Smooth muscle cell (in vitro differentiated cells): ENCODE measurements around the gene BAG5. TPM values are rescaled to one million over a fixed set of nuclear protein-coding genes. Genes with fewer than 3 reads are reported as not detected.

Source experiments
- DNase-seq: peaks from one replicate; lab custom pipeline; 2025; ENCODE audit not compliant: unreplicated experiment; lab: John Stamatoyannopoulos, UW
- H2AFZ ChIP-seq: fragments of 200-600 bp; sonication (generic); 2 replicates; pipeline ENCODE4 v1.6.0; 2016; ENCODE audit warnings: antibody characterized with exemption, low read depth, mild to moderate bottlenecking
- H3F3A ChIP-seq: fragments of 200-600 bp; sonication (generic); 2 replicates; pipeline ENCODE4 v1.6.0; 2017; ENCODE audit warnings: antibody characterized with exemption, low read depth
- H3K27ac ChIP-seq: fragments of 200-600 bp; sonication (generic); 2 replicates; pipeline ENCODE4 v1.5.1; 2016; ENCODE audit warnings: low read depth, mild to moderate bottlenecking
- H3K27me3 ChIP-seq: fragments of 200-600 bp; sonication (generic); 2 replicates; pipeline ENCODE4 v1.6.1; 2016; ENCODE audit warnings: low read depth, mild to moderate bottlenecking
- H3K36me3 ChIP-seq: fragments of 200-600 bp; sonication (generic); 2 replicates; pipeline ENCODE4 v1.5.1; 2016; ENCODE audit warnings: low read depth
- H3K4me1 ChIP-seq: fragments of 200-600 bp; sonication (generic); 2 replicates; pipeline ENCODE4 v1.5.1; 2016; ENCODE audit warnings: low read depth
- H3K4me2 ChIP-seq: fragments of 200-600 bp; sonication (generic); 2 replicates; pipeline ENCODE4 v1.6.0; 2016; ENCODE audit warnings: mild to moderate bottlenecking
- H3K4me3 ChIP-seq: fragments of 200-600 bp; sonication (generic); 2 replicates; pipeline ENCODE4 v1.5.1; 2016; ENCODE audit warnings: mild to moderate bottlenecking
- H3K79me2 ChIP-seq: fragments of 200-600 bp; sonication (generic); 2 replicates; pipeline ENCODE4 v1.6.0; 2016; ENCODE audit warnings: low read depth, mild to moderate bottlenecking
- H3K9ac ChIP-seq: fragments of 200-600 bp; sonication (generic); 2 replicates; pipeline ENCODE4 v1.6.0; 2016; ENCODE audit warnings: low read depth
- H3K9me3 ChIP-seq: fragments of 200-600 bp; sonication (generic); replicated peaks from 2 replicates; pipeline ENCODE4 v1.5.1; 2016; ENCODE audit warnings: low read depth
- H4K20me1 ChIP-seq: fragments of 200-600 bp; sonication (generic); 2 replicates; pipeline ENCODE4 v1.6.0; 2016; ENCODE audit warnings: low read depth
- CTCF ChIP-seq: fragments of 200-600 bp; sonication (generic); IDR thresholded peaks from 2 replicates; pipeline ENCODE4 v1.5.1; 2017; ENCODE audit warnings: borderline replicate concordance, mild to moderate bottlenecking, antibody characterized with exemption; ENCODE audit not compliant: insufficient read depth, poor library complexity, severe bottlenecking
- WGBS: methylation state at CpG from one replicate; pipeline ENCODE4 v1.1.7; 2016; ENCODE audit warnings: low lambda C conversion rate; 5-methylcytosine and 5-hydroxymethylcytosine counted together
- polyA plus RNA-seq: library from polyadenylated mRNA; unstranded; fragments of >200 nt; fragmentation: Nextera tagmentation; extraction: Ambion mirVana; gene quantifications from 2 replicates; pipeline ENCODE4 v1.2.1, GENCODE V29; 2016
- total RNA-seq: library from RNA; depleted of rRNA; stranded (reverse); fragments of >200 nt; gene quantifications from 2 replicates; pipeline ENCODE4 v1.2.3, GENCODE V29; 2014

The BAG5 gene
- total and polyA plus RNA-seq, 2 experiments from 2014 or later, result 13.4 to 31.1 TPM

GRCh38 chr14:103563226-103563620 lies 766 bp upstream of the BAG5 start:
- Histone ChIP-seq H3F3A (peaks cover 13% of the 10 kb centered on the region), H3K9ac (peak overlapping the region; percentile 94), H3K27me3 (no peaks in the 10 kb centered on the region), H3K36me3 (no peaks in the 10 kb centered on the region), H2AFZ (peak overlapping the region; percentile 89), H3K79me2 (peaks cover 95% of the 10 kb centered on the region), H3K4me3 (peak overlapping the region; percentile 82), H3K4me2 (peak overlapping the region; percentile 90), H3K27ac (peak overlapping the region; percentile 97), H3K4me1 (peaks cover 19% of the 10 kb centered on the region), H3K9me3 (no peaks in the 10 kb centered on the region), H4K20me1 (peaks cover 67% of the 10 kb centered on the region)
- WGBS, result 2% methylated on average over 22 of the region's 22 CpGs
- no peak for DNase-seq
- no peak for TF ChIP-seq CTCF

GRCh38 chr14:103562179-103562428 lies 353 bp downstream of the BAG5 start:
- Histone ChIP-seq H3K27ac (peak overlapping the region; percentile 97), H3K4me3 (peak overlapping the region; percentile 82), H2AFZ (peak overlapping the region; percentile 89), H3K79me2 (peaks cover 94% of the 10 kb centered on the region), H3K27me3 (no peaks in the 10 kb centered on the region), H3K9me3 (no peaks in the 10 kb centered on the region), H3F3A (peaks cover 17% of the 10 kb centered on the region), H4K20me1 (peaks cover 67% of the 10 kb centered on the region), H3K9ac (peak overlapping the region; percentile 94), H3K36me3 (no peaks in the 10 kb centered on the region), H3K4me1 (peaks cover 19% of the 10 kb centered on the region), H3K4me2 (peak overlapping the region; percentile 90)
- WGBS, result 2% methylated on average over 22 of the region's 25 CpGs
- TF ChIP-seq CTCF, result no peak
- DNase-seq, result no peak

- H3K79me2 ChIP-seq, result peaks cover 94% of the 10 kb centered on the region
- H3K9ac ChIP-seq, result peak overlapping the region; percentile 94
- H4K20me1 ChIP-seq, result peaks cover 67% of the 10 kb centered on the region
- no peaks in the 10 kb centered on the region for H3K36me3 ChIP-seq
- no peak for DNase-seq
- 5% methylated on average over 36 of the region's 36 CpGs for WGBS
- H2AFZ ChIP-seq, result peak overlapping the region; percentile 89
- peaks cover 19% of the 10 kb centered on the region for H3K4me1 ChIP-seq
- no peaks in the 10 kb centered on the region for H3K27me3 ChIP-seq
- H3F3A ChIP-seq, result peaks cover 18% of the 10 kb centered on the region
- peak overlapping the region; percentile 82 for H3K4me3 ChIP-seq
- no peak for TF ChIP-seq CTCF
- H3K9me3 ChIP-seq, result no peaks in the 10 kb centered on the region
- H3K27ac ChIP-seq, result peak overlapping the region; percentile 97
- H3K4me2 ChIP-seq, result peak overlapping the region; percentile 90
These were observed 877 bp downstream of the BAG5 start for GRCh38 chr14:103561381-103562178.

- Histone ChIP-seq H2AFZ (no peak overlapping the region), H3K27me3 (no peaks in the 10 kb centered on the region), H3F3A (peaks cover 18% of the 10 kb centered on the region), H3K79me2 (peaks cover 85% of the 10 kb centered on the region), H3K4me1 (peaks cover 19% of the 10 kb centered on the region), H3K4me3 (peak overlapping the region; percentile 82), H3K9ac (peak overlapping the region; percentile 94), H3K27ac (peak overlapping the region; percentile 97), H4K20me1 (peaks cover 66% of the 10 kb centered on the region), H3K4me2 (peak overlapping the region; percentile 90), H3K9me3 (no peaks in the 10 kb centered on the region), H3K36me3 (no peaks in the 10 kb centered on the region)
- no peak for DNase-seq
- 94% methylated on average over 8 of the region's 8 CpGs for WGBS
- no peak for TF ChIP-seq CTCF
These were observed 1.8 kb downstream of the BAG5 start for GRCh38 chr14:103560691-103561090.
